HEK293T (cell line): ENCODE results near the gene DAD1.

ENCODE experiments used
- CTBP1 ChIP-seq: fragments of 450-650 bp; IDR thresholded peaks from 2 replicates; pipeline ENCODE4 v1.6.1; 2016; ENCODE audit warnings: borderline replicate concordance
- FOXA1 ChIP-seq: fragments of 450-650 bp; IDR thresholded peaks from 2 replicates; pipeline ENCODE4 v1.6.1; 2016; ENCODE audit warnings: mild to moderate bottlenecking
- FOXK2 ChIP-seq: fragments of 450-650 bp; IDR thresholded peaks from 2 replicates; pipeline ENCODE4 v1.6.1; 2016; ENCODE audit warnings: mild to moderate bottlenecking
- L3MBTL2 ChIP-seq: fragments of 450-650 bp; conservative IDR thresholded peaks from 2 replicates; pipeline ENCODE4 v1.6.1; 2016; ENCODE audit warnings: mild to moderate bottlenecking
- NFRKB ChIP-seq: fragments of 450-650 bp; IDR thresholded peaks from 2 replicates; pipeline ENCODE4 v1.6.1; 2016; ENCODE audit warnings: mild to moderate bottlenecking, moderate library complexity
- SP1 ChIP-seq: fragments of 450-650 bp; IDR thresholded peaks from 2 replicates; pipeline ENCODE4 v1.6.1; 2017
- TF ChIP-seq, protein P1 (sequence below): fragments of 450-650 bp; IDR thresholded peaks from 2 replicates; pipeline ENCODE4 v1.6.1; 2016

DNA sequence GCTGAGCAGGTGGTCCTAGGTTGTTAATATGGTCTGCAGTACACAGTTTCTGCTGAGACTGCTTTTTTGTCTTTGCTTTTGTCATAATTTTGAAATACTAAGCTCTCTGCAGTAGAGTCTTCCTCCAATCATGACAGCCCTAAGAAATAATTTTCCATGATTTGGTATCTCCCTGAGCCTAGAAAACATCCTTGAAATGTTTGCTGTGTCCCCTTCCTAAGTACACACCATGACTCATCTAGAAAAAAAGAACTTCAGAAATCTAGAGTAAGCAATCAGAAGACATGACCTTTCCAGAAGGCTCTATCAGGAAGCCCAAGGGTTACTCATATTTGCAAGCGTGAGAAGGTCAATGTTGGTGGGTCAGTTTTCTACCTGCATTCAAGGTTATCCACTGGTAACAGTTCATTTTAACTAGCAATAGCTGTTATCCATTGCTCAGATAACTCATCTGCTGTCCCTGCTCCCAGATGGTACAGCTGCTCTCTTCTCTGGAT is 16.4 kb downstream of the DAD1 start:
- TF ChIP-seq CTBP1: no peak
- no peak for TF ChIP-seq FOXA1
- TF ChIP-seq NFRKB: no peak
- no peak for TF ChIP-seq FOXK2
- no peak for TF ChIP-seq SP1
- TF ChIP-seq, protein P1, sequence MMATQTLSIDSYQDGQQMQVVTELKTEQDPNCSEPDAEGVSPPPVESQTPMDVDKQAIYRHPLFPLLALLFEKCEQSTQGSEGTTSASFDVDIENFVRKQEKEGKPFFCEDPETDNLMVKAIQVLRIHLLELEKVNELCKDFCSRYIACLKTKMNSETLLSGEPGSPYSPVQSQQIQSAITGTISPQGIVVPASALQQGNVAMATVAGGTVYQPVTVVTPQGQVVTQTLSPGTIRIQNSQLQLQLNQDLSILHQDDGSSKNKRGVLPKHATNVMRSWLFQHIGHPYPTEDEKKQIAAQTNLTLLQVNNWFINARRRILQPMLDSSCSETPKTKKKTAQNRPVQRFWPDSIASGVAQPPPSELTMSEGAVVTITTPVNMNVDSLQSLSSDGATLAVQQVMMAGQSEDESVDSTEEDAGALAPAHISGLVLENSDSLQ: no peak
- TF ChIP-seq L3MBTL2: no peak
